Stimulated activated CD8-positive, alpha-beta memory T cell treated with anti-CD3 and anti-CD28 coated beads, Interleukin-7, amount 100 ng/mL, for 1 hour (primary cell): ENCODE data around the gene PVALEF.

ENCODE experiments used
- DNase-seq, 2 donors: peaks; one replicate each; pipeline ENCODE4 v3.0.0-alpha.2; 2020; ENCODE audit warnings: low read depth in 2 of 2

Gene PVALEF

GRCh38 chr17:81161972-81162371 is 3.3 kb upstream of the PVALEF start:
- no peak for DNase-seq

GRCh38 chr17:81162491-81162890 is 2.8 kb upstream of the PVALEF start:
- no peak for DNase-seq

GRCh38 chr17:81163051-81163695 is 2.1 kb upstream of the PVALEF start:
- DNase-seq, result no peak

- no peak for DNase-seq
These were observed 1.5 kb upstream of the PVALEF start for GRCh38 chr17:81163703-81164370.

GRCh38 chr17:81164371-81165245 is 699 bp upstream of the PVALEF start:
- no peak for DNase-seq

GRCh38 chr17:81166033-81166492 is 756 bp downstream of the PVALEF start, which contains the start of gene AATK:
TSS of gene AATK (minus strand) at chr17:81166221. CDS start at chr17:81165992, 229 bp downstream.
- DNase-seq, result no peak

GRCh38 chr17:81167194-81167524 is 1.9 kb downstream of the PVALEF start:
- DNase-seq, result no peak

GRCh38 chr17:81167638-81168037 is 2.3 kb downstream of the PVALEF start:
- DNase-seq, result no peak

- no peak for DNase-seq
These were observed 4.6 kb downstream of the PVALEF start for GRCh38 chr17:81169870-81170309.

GRCh38 chr17:81170727-81171494 is 5.6 kb downstream of the PVALEF start:
- no peak for DNase-seq

- DNase-seq, result no peak
These were observed 6.6 kb downstream of the PVALEF start for GRCh38 chr17:81171941-81172340.

- no peak for DNase-seq
These were observed 7.9 kb downstream of the PVALEF start for GRCh38 chr17:81173052-81173761.

- no peak for DNase-seq
These were observed 8.5 kb downstream of the PVALEF start for GRCh38 chr17:81173762-81174155.

GRCh38 chr17:81176666-81177065 is 11.4 kb downstream of the PVALEF start:
- no peak for DNase-seq

GRCh38 chr17:81178136-81179091 is 13.1 kb downstream of the PVALEF start:
- no peak for DNase-seq

GRCh38 chr17:81179220-81179619 is 13.9 kb downstream of the PVALEF start:
- DNase-seq, result no peak

GRCh38 chr17:81179861-81180260 is 14.6 kb downstream of the PVALEF start:
- DNase-seq, result no peak

- no peak for DNase-seq
These were observed 15.8 kb downstream of the PVALEF start for GRCh38 chr17:81180836-81181810.

- no peak for DNase-seq
These were observed 16.5 kb downstream of the PVALEF start for GRCh38 chr17:81181811-81182185.
